HG03135 (cell line): Measurements from ENCODE around the gene PRDM9.
"Not testable (repeated sequence)": the region's sequence is repeated elsewhere in the genome, so short reads cannot be mapped to it uniquely, and the experiment has no call there.

ENCODE experiments used
- ATAC-seq: cut with Tn5 transposase; IDR thresholded peaks from one replicate; pipeline ENCODE4 v1.9.1; 2021; ENCODE audit warnings: mild to moderate bottlenecking, moderate library complexity; ENCODE audit not compliant: unreplicated experiment

PRDM9 gene

GRCh38 chr5:23507278-23507685, at the start of gene PRDM9:
PRDM9 (plus strand) TSS chr5:23507609; CDS start chr5:23509034, 1,425 bp downstream.
- ATAC-seq, result no peak

GRCh38 chr5:23457780-23458179, 49.6 kb upstream of the PRDM9 start:
- ATAC-seq, result no peak

- ATAC-seq, result no peak
Measured at GRCh38 chr5:23459214-23459613, 48.2 kb upstream of the PRDM9 start.

GRCh38 chr5:23461576-23461975, 45.8 kb upstream of the PRDM9 start:
- ATAC-seq, result no peak

GRCh38 chr5:23466401-23466912, 41.0 kb upstream of the PRDM9 start:
- no peak for ATAC-seq

GRCh38 chr5:23468658-23469057, 38.8 kb upstream of the PRDM9 start:
- ATAC-seq, result no peak

GRCh38 chr5:23473915-23474314, 33.5 kb upstream of the PRDM9 start:
- ATAC-seq, result no peak

GRCh38 chr5:23474315-23474714, 33.1 kb upstream of the PRDM9 start:
- no peak for ATAC-seq

- no peak for ATAC-seq
Measured at GRCh38 chr5:23476580-23476979, 30.8 kb upstream of the PRDM9 start.

- ATAC-seq, result no peak
Measured at GRCh38 chr5:23482642-23483041, 24.8 kb upstream of the PRDM9 start.

- ATAC-seq, result no peak
Measured at GRCh38 chr5:23483090-23483489, 24.3 kb upstream of the PRDM9 start.

GRCh38 chr5:23484096-23484495, 23.3 kb upstream of the PRDM9 start:
- ATAC-seq, result no peak

GRCh38 chr5:23486227-23486626, 21.2 kb upstream of the PRDM9 start:
- not testable (repeated sequence) for ATAC-seq

- no peak for ATAC-seq
Measured at GRCh38 chr5:23490993-23491392, 16.4 kb upstream of the PRDM9 start.

- no peak for ATAC-seq
Measured at GRCh38 chr5:23494558-23494957, 12.9 kb upstream of the PRDM9 start.

- ATAC-seq, result no peak
Measured at GRCh38 chr5:23496576-23496975, 10.8 kb upstream of the PRDM9 start.

GRCh38 chr5:23506329-23507236, 826 bp upstream of the PRDM9 start:
- no peak for ATAC-seq

GRCh38 chr5:23510434-23510833, 3.0 kb downstream of the PRDM9 start:
- not testable (repeated sequence) for ATAC-seq

- ATAC-seq, result no peak
Measured at GRCh38 chr5:23522553-23522952, 15.1 kb downstream of the PRDM9 start.

GRCh38 chr5:23523031-23523430, 15.6 kb downstream of the PRDM9 start:
- no peak for ATAC-seq

GRCh38 chr5:23523998-23524397, 16.6 kb downstream of the PRDM9 start:
- no peak for ATAC-seq

- ATAC-seq, result no peak
Measured at GRCh38 chr5:23525751-23526150, 18.3 kb downstream of the PRDM9 start.
